Measurements from ENCODE around the gene C11orf58.

C11orf58 gene

DNA sequence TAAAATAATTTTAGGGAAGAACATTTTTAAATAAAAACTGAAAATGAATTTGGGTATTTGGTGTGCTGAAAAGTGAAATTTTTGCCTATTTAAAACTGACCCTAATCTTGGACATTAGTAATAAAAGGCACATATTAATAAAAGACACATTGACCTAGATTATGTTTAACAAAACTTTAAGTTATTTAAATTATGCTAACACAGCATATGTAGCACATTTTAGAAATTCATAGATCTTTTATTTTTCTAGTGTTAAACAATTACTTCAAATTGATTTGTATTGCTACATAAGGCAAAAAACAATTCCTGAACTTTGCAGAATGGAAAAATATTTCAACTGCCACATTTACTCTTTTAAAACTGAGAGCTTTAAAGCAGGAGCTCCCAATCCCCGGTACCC is 10.6 kb downstream of the C11orf58 start:
- DNase-seq (ENCODE audit: extremely low spot score) = no peak
- TF ChIP-seq, protein P1, sequence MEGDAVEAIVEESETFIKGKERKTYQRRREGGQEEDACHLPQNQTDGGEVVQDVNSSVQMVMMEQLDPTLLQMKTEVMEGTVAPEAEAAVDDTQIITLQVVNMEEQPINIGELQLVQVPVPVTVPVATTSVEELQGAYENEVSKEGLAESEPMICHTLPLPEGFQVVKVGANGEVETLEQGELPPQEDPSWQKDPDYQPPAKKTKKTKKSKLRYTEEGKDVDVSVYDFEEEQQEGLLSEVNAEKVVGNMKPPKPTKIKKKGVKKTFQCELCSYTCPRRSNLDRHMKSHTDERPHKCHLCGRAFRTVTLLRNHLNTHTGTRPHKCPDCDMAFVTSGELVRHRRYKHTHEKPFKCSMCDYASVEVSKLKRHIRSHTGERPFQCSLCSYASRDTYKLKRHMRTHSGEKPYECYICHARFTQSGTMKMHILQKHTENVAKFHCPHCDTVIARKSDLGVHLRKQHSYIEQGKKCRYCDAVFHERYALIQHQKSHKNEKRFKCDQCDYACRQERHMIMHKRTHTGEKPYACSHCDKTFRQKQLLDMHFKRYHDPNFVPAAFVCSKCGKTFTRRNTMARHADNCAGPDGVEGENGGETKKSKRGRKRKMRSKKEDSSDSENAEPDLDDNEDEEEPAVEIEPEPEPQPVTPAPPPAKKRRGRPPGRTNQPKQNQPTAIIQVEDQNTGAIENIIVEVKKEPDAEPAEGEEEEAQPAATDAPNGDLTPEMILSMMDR (IDR thresholded peaks at IDR 0.05; ENCODE audit: control extremely low read depth, extremely low read depth, low read depth, missing control alignments) = no peak
- POLR2A ChIA-PET = interaction anchor here (1.1 kb wide), 1 partner anchor 11 kb away, joined by 5 read pairs; the partner anchor contains the start of gene C11orf58
- CTCF ChIA-PET = interaction anchor here (0.9 to 5.2 kb wide), 2 partner anchors 10 to 38 kb away, joined by 3 to 21 read pairs; no protein-coding TSS in a partner anchor

DNA sequence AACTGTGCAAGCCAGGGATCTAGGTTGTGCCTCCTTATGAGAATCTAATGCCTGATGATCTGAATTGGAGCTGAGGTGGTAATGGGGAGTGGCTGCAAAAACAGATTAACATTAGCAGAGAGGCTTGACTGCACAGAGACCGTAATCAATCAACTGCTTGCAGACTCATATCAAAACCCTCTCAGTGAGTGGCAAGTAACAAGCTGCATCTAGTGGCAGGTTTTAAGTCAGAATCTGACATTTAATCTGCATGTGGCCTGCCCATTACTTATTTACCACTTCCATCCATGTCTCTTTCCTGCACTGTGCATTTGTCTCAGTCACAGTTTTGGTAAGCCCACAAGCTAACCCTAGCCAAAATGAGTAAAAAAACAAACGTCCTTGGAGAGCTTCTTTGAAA is 11.2 kb downstream of the C11orf58 start:
- TF ChIP-seq, protein P1 (IDR thresholded peaks at IDR 0.05; ENCODE audit: control extremely low read depth, extremely low read depth, low read depth, missing control alignments) = no peak
- ChIA-PET CTCF (interaction anchor here (0.9 to 5.2 kb wide), 3 partner anchors 8 to 37 kb away, joined by 3 to 21 read pairs (median 8); no protein-coding TSS in a partner anchor), POLR2A (interaction anchor here (1.1 kb wide), 1 partner anchor 11 kb away, joined by 5 read pairs; the partner anchor contains the start of gene C11orf58)
- no peak for DNase-seq (ENCODE audit: extremely low spot score)

DNA sequence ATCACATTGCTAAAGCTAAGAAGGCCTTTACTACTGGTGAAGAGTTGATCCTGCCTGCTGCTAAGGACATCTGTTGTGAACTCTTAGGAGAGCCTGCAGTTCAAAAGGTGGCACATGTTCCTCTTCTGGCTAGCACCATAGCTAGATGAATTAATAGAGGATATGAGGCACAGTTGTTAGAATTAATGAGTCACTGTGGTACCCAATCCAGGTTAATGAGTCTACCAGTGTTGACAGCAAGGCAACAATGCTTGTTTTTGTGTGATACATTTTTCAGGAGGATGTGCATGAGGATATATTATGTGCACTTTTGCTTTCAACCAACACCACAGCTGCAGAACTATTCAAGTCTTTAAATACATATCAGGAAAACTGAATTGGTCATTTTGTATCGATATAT is 12.0 kb downstream of the C11orf58 start:
- TF ChIP-seq, protein P1 (IDR thresholded peaks at IDR 0.05; ENCODE audit: control extremely low read depth, extremely low read depth, low read depth, missing control alignments) = no peak
- POLR2A ChIA-PET = interaction anchor here (1.1 kb wide), 1 partner anchor 12 kb away, joined by 5 read pairs; the partner anchor contains the start of gene C11orf58
- DNase-seq (ENCODE audit: extremely low spot score) = no peak
- CTCF ChIA-PET = interaction anchor here (1.8 to 5.2 kb wide), 2 partner anchors 9 to 36 kb away, joined by 8 to 21 read pairs; no protein-coding TSS in a partner anchor

DNA sequence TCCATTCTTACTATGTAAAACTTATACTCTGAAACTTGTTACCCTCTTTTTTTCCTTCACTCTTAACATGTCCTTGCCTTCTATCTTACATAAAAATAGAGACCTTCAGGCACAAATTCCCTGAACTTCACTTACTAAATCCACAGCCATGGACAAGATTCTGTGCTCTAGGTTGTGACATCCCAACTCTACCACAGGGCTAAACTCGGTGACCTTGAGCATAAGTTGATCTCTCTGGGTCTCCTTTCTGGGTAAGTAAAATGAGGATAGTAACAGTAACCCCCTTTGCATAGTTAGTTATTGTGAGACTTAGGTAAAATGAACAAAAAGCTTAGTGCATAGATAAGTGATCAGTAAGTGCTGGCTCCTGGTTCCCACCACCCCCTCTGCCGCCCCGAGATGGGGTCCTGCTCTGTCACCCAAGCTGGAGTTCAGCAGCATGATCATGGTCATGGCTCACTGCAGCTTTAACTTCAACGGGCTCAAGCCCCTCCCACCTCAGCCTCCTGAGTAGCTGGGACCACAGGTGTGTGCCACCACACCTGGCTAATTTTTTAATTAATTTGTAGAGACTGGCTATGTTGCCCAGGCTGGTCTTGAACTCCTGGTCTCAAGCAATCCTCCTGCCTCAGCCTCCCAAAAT is 20.1 kb downstream of the C11orf58 start:
- TF ChIP-seq, protein P1 (IDR thresholded peaks at IDR 0.05; ENCODE audit: control extremely low read depth, extremely low read depth, low read depth, missing control alignments) = no peak
- ChIA-PET CTCF (interaction anchor here (0.9 kb wide), 1 partner anchor 13 kb away, joined by 3 read pairs; no protein-coding TSS in a partner anchor), POLR2A (interaction anchor here (0.6 kb wide), 1 partner anchor 1543 kb away, joined by 5 read pairs; no protein-coding TSS in a partner anchor)
- DNase-seq (ENCODE audit: extremely low spot score) = no peak

- TF ChIP-seq, protein P1 (IDR thresholded peaks at IDR 0.05; ENCODE audit: control extremely low read depth, extremely low read depth, low read depth, missing control alignments) = no peak
- DNase-seq (ENCODE audit: extremely low spot score) = no peak
- ChIA-PET POLR2A (no interaction called here), CTCF (no interaction called here)
Observed at GRCh38 chr11:16759857-16760508, 21.5 kb downstream of the C11orf58 start.

- DNase-seq (ENCODE audit: extremely low spot score) = no peak
- ChIA-PET CTCF (interaction anchor here (1.1 to 13.6 kb wide), 2 partner anchors 22 kb away, joined by 3 to 148 read pairs; no protein-coding TSS in a partner anchor), POLR2A (no interaction called here)
- TF ChIP-seq, protein P1 (IDR thresholded peaks at IDR 0.05; ENCODE audit: control extremely low read depth, extremely low read depth, low read depth, missing control alignments) = no peak
Observed at GRCh38 chr11:16763746-16764145, 25.3 kb downstream of the C11orf58 start.

Data from GM10248 (cell line).